Transverse colon (tissue), 4 donors: ENCODE measurements around the gene FBLN5. TPM values are rescaled to one million over a fixed set of nuclear protein-coding genes. Genes with fewer than 3 reads are reported as not detected.

Experiments
- DNase-seq: peaks from one replicate; pipeline ENCODE4 v3.0.0-alpha.2; 2019
- H3K27ac ChIP-seq, 4 donors: fragments of 200-600 bp; sonication (generic); 2 replicates each; pipeline ENCODE4 v1.5.1; 2016 to 2018; ENCODE audit warnings: inconsistent platforms in 4 of 4
- H3K27me3 ChIP-seq: fragments of 200-600 bp; sonication (generic); 2 replicates; pipeline ENCODE4 v1.5.1; 2017; ENCODE audit warnings: inconsistent platforms
- H3K36me3 ChIP-seq, 4 donors: fragments of 200-600 bp; sonication (generic); 2 replicates each; pipeline ENCODE4 v1.5.1; 2017 to 2019; ENCODE audit warnings: inconsistent platforms in 4 of 4
- H3K4me1 ChIP-seq, 4 donors: fragments of 200-600 bp; sonication (generic); 2 replicates each; pipeline ENCODE4 v1.5.1; 2017 to 2020; ENCODE audit warnings: inconsistent platforms in 4 of 4
- H3K4me3 ChIP-seq, 4 donors: fragments of 200-600 bp; sonication (generic); 1 replicate in 1 of 4; 2 replicates in 3 of 4; pipeline versions ENCODE4 v1.5.1 to v1.6.1; 2017 to 2019; ENCODE audit warnings: inconsistent platforms in 4 of 4
- H3K9me3 ChIP-seq, 2 donors: fragments of 200-600 bp; sonication (generic); 2 replicates each; pipeline ENCODE4 v1.5.1; 2017 to 2019; ENCODE audit warnings: inconsistent platforms in 2 of 2
- EP300 ChIP-seq: sonication (generic); formaldehyde crosslinking; IDR thresholded peaks from one replicate; pipeline ENCODE4 v1.6.1; 2017; ENCODE audit warnings: antibody characterized with exemption, low read depth
- POLR2A ChIP-seq: fragments of 450-650 bp; IDR thresholded peaks from one replicate; pipeline ENCODE4 v1.6.1; 2016; ENCODE audit warnings: antibody characterized with exemption, mild to moderate bottlenecking, moderate library complexity
- POLR2AphosphoS5 ChIP-seq, 3 donors: sonication (generic); formaldehyde crosslinking; IDR thresholded peaks; one replicate each; pipeline ENCODE4 v1.6.1; 2016; ENCODE audit warnings: antibody characterized with exemption in 3 of 3
- WGBS, 2 donors: methylation state at CpG; one replicate each; pipeline ENCODE4 v1.1.5; 2018; ENCODE audit warnings: low coverage in 1 of 2; 5-methylcytosine and 5-hydroxymethylcytosine counted together
- in situ Hi-C, 4 donors: fragments of 200-750 bp; cut with MboI; loops; one replicate each; pipeline versions ENCODE4 v1.15.0 to v1.15.1; 2017; ENCODE audit warnings: low sequenced_read_pairs in 3 of 4, low pct_ligation_motif_present in 1 of 4, low pct_unique_long_range_greater_than_20kb in 1 of 4
- intact Hi-C: fragments of 100-400 bp; cut with DNase I; formaldehyde crosslinking; loops from one replicate; pipeline ENCODE4 v1.15.1; 2023; ENCODE audit warnings: low total_unique reads
- total RNA-seq, 4 donors: library from RNA; depleted of rRNA; stranded (reverse); fragments of >200 nt; gene quantifications; one replicate each; pipeline ENCODE4 v1.1.0, GENCODE V29; 2016
- TF ChIP-seq, protein P1 (sequence below), 5 experiments: fragments of 200-600 bp in 3 of 5; fragments of 450-650 bp in 2 of 5; sonication (generic) in 3 of 5; IDR thresholded peaks; 1 replicate in 2 of 5; 2 replicates in 3 of 5; pipeline ENCODE4 v1.5.1; 2016 to 2017; ENCODE audit warnings: antibody characterized with exemption in 5 of 5, inconsistent platforms in 3 of 5, mild to moderate bottlenecking in 2 of 5, moderate library complexity in 1 of 5

The FBLN5 gene
- total RNA-seq, 4 donors from 2014 or later: 14.6 to 120 (median 38.7) TPM

DNA sequence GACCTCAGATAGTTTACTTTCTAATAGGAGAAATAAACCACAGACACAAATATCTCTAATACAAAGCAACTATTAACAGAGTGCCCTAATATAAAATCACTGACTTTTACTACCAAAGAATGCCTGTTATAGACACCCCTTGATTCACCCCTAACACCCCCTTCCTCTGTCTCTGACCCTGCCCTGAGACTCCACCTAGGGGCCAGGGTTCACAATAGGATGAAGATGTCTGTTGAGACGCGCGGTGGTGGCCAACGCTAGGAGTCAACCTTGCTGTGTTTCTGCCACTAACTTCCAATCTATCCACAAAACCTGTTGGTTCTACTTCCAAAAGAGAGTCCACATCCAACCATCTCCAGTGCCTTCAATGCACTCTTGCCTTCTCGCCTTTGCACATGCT lies 69.2 kb downstream of the FBLN5 start:
- in situ Hi-C loops (no loop called here), intact Hi-C loops (no loop called here)
- H3K9me3 ChIP-seq: no peaks in the 10 kb centered on the region
- H3K4me3 ChIP-seq: no peak overlapping the region
- TF ChIP-seq, protein P1, sequence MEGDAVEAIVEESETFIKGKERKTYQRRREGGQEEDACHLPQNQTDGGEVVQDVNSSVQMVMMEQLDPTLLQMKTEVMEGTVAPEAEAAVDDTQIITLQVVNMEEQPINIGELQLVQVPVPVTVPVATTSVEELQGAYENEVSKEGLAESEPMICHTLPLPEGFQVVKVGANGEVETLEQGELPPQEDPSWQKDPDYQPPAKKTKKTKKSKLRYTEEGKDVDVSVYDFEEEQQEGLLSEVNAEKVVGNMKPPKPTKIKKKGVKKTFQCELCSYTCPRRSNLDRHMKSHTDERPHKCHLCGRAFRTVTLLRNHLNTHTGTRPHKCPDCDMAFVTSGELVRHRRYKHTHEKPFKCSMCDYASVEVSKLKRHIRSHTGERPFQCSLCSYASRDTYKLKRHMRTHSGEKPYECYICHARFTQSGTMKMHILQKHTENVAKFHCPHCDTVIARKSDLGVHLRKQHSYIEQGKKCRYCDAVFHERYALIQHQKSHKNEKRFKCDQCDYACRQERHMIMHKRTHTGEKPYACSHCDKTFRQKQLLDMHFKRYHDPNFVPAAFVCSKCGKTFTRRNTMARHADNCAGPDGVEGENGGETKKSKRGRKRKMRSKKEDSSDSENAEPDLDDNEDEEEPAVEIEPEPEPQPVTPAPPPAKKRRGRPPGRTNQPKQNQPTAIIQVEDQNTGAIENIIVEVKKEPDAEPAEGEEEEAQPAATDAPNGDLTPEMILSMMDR (IDR thresholded peaks at IDR 0.05): no peak
- TF ChIP-seq POLR2AphosphoS5 (IDR thresholded peaks at IDR 0.05) (no peak), EP300 (no peak), POLR2A (no peak)
- H3K36me3 ChIP-seq: no peaks in the 10 kb centered on the region
- no peak for DNase-seq
- H3K27ac ChIP-seq: no peak overlapping the region
- WGBS, 2 donors: 96 to 100% methylated on average over 3 to 5 of the region's 5 CpGs
- no peaks in the 10 kb centered on the region for H3K27me3 ChIP-seq
- peaks cover 0 to 22% (median 2%) of the 10 kb centered on the region in 4 donors for H3K4me1 ChIP-seq

- no peak for DNase-seq
- in situ Hi-C loops: no loop called here
- Histone ChIP-seq H3K27me3 (no peaks in the 10 kb centered on the region), H3K36me3 (no peaks in the 10 kb centered on the region), H3K27ac (no peak overlapping the region), H3K4me1 (peaks cover 4 to 30% (median 8%) of the 10 kb centered on the region in 4 donors), H3K4me3 (no peak overlapping the region), H3K9me3 (no peaks in the 10 kb centered on the region)
- intact Hi-C loops: no loop called here
- no peak for TF ChIP-seq POLR2A
- TF ChIP-seq POLR2AphosphoS5 (IDR thresholded peaks at IDR 0.05): no peak
- no peak for TF ChIP-seq EP300
- TF ChIP-seq, protein P1 (IDR thresholded peaks at IDR 0.05): no peak
- WGBS, 2 donors: 79 to 88% methylated on average over 1 to 13 of the region's 13 CpGs
These were observed 70.0 kb downstream of the FBLN5 start for GRCh38 chr14:91877376-91877915.

- TF ChIP-seq POLR2AphosphoS5 (IDR thresholded peaks at IDR 0.05): no peak
- TF ChIP-seq EP300: no peak
- no peak for TF ChIP-seq POLR2A
- TF ChIP-seq, protein P1 (IDR thresholded peaks at IDR 0.05): no peak
- intact Hi-C loops (no loop called here), in situ Hi-C loops (no loop called here)
- peaks cover 4 to 40% (median 17%) of the 10 kb centered on the region in 4 donors for H3K4me1 ChIP-seq
- 91 to 100% methylated on average over 1 to 6 of the region's 6 CpGs for WGBS, 2 donors
- H3K4me3 ChIP-seq: no peak overlapping the region
- H3K27ac ChIP-seq: no peak overlapping the region
- no peaks in the 10 kb centered on the region for H3K27me3 ChIP-seq
- H3K9me3 ChIP-seq: no peaks in the 10 kb centered on the region
- H3K36me3 ChIP-seq: no peaks in the 10 kb centered on the region
- DNase-seq: no peak
These were observed 71.0 kb downstream of the FBLN5 start for GRCh38 chr14:91876492-91876891.

GRCh38 chr14:91875525-91876286 lies 71.8 kb downstream of the FBLN5 start:
- DNase-seq: peak; percentile 63
- WGBS, 2 donors: 51 to 53% methylated on average over 3 to 9 of the region's 9 CpGs
- TF ChIP-seq POLR2A (no peak), EP300 (no peak)
- intact Hi-C loops (no loop called here), in situ Hi-C loops (no loop called here)
- H3K36me3 ChIP-seq: no peaks in the 10 kb centered on the region
- H3K27me3 ChIP-seq: no peaks in the 10 kb centered on the region
- H3K27ac ChIP-seq: peak overlapping the region in 3 of 4 donors; percentile 5 to 42 (median 13)
- H3K4me3 ChIP-seq: no peak overlapping the region
- H3K4me1 ChIP-seq: peaks cover 4 to 44% (median 19%) of the 10 kb centered on the region in 4 donors
- H3K9me3 ChIP-seq: no peaks in the 10 kb centered on the region
